ENCODE results near the gene DNM2. TPM values are rescaled to one million over a fixed set of nuclear protein-coding genes. Genes with fewer than 3 reads are reported as not detected.

DNM2 gene
- total RNA-seq, 1 experiment from 2014 or later, result 131 TPM

DNA sequence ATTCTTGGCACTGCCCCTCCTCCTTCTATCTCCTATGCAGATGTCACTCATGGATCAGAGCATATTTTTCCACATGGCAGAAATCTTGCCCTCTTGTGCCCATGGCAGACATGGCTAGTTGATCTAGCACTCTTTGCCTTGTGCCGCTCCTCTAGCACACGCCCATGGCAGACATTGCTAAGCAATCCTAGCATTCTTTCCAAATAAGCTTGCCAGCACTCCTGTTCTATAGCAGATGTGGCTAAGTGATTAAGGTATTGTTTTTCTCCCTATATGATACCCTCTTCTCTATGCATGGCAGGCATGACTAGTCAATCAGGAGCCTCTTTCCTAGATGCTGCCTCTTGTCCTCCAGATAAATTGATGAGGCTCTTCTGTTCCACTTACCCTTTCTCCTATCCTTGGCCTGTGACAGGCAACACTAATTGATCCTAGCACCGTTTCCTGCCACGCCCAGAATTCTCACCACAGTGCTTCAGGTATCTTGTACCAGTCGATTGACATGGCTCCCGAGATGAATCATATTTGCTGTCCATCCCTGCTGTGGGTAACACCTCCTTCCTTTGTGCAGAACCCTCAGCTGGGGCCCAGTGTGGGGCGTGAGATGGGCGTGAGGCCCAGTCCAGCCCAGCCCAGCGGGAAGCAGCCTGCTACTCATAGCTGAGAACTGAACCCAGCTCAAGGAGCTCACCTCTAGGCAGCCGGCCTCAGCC is 91.2 kb downstream of the DNM2 start (continued):
- TF ChIP-seq EMX1 (CRISPR knock-in tag; IDR thresholded peaks at IDR 0.05), result no peak
- TF ChIP-seq, protein P1, sequence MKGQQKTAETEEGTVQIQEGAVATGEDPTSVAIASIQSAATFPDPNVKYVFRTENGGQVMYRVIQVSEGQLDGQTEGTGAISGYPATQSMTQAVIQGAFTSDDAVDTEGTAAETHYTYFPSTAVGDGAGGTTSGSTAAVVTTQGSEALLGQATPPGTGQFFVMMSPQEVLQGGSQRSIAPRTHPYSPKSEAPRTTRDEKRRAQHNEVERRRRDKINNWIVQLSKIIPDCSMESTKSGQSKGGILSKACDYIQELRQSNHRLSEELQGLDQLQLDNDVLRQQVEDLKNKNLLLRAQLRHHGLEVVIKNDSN (CRISPR knock-in tag; IDR thresholded peaks at IDR 0.05), result no peak
- TF ChIP-seq, protein P2, sequence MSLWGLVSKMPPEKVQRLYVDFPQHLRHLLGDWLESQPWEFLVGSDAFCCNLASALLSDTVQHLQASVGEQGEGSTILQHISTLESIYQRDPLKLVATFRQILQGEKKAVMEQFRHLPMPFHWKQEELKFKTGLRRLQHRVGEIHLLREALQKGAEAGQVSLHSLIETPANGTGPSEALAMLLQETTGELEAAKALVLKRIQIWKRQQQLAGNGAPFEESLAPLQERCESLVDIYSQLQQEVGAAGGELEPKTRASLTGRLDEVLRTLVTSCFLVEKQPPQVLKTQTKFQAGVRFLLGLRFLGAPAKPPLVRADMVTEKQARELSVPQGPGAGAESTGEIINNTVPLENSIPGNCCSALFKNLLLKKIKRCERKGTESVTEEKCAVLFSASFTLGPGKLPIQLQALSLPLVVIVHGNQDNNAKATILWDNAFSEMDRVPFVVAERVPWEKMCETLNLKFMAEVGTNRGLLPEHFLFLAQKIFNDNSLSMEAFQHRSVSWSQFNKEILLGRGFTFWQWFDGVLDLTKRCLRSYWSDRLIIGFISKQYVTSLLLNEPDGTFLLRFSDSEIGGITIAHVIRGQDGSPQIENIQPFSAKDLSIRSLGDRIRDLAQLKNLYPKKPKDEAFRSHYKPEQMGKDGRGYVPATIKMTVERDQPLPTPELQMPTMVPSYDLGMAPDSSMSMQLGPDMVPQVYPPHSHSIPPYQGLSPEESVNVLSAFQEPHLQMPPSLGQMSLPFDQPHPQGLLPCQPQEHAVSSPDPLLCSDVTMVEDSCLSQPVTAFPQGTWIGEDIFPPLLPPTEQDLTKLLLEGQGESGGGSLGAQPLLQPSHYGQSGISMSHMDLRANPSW (CRISPR knock-in tag; conservative IDR thresholded peaks at IDR 0.05; ENCODE audit: low read depth), result no peak
- no peak for TF ChIP-seq NFYB (CRISPR knock-in tag; conservative IDR thresholded peaks at IDR 0.05; ENCODE audit: low read depth)
- no peak for TF ChIP-seq ZBTB21 (CRISPR knock-in tag; IDR thresholded peaks at IDR 0.05; ENCODE audit: borderline replicate concordance)
- no peak for TF ChIP-seq ZNF138 (CRISPR knock-in tag; conservative IDR thresholded peaks at IDR 0.05)
- TF ChIP-seq MYBL2 (CRISPR knock-in tag; IDR thresholded peaks at IDR 0.05), result no peak

DNA sequence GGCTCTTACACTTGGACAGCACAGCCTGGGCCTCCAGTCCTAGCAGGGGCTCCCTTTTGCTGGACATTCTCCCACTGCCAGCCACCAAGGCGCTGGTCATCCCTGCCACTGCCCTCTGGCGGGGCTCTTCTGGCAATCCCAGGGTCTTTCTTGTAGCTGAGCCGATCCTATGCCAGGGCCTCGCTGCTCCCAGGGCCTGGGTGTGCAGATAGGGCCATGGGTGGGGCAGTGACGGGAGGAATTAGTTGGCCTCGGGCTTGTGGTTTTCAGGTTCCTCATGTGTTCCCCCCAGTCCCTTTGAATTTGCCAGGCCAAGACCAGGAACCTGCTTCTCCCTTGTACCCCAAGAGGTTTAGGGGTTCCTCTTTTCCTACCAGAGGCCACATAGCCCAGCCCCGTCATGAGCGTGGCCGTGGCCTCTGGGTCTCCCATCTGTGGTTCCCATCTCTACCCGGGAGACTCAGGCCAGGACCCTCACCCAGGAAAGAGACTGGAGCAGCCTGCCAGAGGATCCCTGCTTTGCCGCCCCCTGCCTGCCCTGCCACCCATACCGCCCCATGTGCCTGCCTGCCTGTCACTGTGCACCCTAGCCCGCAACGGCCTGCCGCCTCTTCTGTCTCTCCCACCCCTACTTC is 91.9 kb downstream of the DNM2 start:
- no peak for DNase-seq (ENCODE audit: low spot score)
- TF ChIP-seq, protein P3, sequence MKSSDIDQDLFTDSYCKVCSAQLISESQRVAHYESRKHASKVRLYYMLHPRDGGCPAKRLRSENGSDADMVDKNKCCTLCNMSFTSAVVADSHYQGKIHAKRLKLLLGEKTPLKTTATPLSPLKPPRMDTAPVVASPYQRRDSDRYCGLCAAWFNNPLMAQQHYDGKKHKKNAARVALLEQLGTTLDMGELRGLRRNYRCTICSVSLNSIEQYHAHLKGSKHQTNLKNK (CRISPR knock-in tag; IDR thresholded peaks at IDR 0.05), result no peak
- TF ChIP-seq, protein P2 (CRISPR knock-in tag; conservative IDR thresholded peaks at IDR 0.05; ENCODE audit: low read depth), result no peak
- TF ChIP-seq, protein P4, sequence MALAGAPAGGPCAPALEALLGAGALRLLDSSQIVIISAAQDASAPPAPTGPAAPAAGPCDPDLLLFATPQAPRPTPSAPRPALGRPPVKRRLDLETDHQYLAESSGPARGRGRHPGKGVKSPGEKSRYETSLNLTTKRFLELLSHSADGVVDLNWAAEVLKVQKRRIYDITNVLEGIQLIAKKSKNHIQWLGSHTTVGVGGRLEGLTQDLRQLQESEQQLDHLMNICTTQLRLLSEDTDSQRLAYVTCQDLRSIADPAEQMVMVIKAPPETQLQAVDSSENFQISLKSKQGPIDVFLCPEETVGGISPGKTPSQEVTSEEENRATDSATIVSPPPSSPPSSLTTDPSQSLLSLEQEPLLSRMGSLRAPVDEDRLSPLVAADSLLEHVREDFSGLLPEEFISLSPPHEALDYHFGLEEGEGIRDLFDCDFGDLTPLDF (CRISPR knock-in tag; IDR thresholded peaks at IDR 0.05), result no peak
- no peak for TF ChIP-seq JUN (CRISPR knock-in tag; IDR thresholded peaks at IDR 0.05)
- TF ChIP-seq ZNF263 (CRISPR knock-in tag; IDR thresholded peaks at IDR 0.05; ENCODE audit: low read depth), result no peak
- H3K4me1 Mint-ChIP-seq, result no peaks in the 10 kb centered on the region
- H3K4me3 Mint-ChIP-seq, result no peak overlapping the region
- H3K36me3 Mint-ChIP-seq, result peaks cover 23% of the 10 kb centered on the region
- POLR2A ChIA-PET, result no interaction called here
- CTCF ChIA-PET, result interaction anchor here (0.7 to 1.8 kb wide), 3 partner anchors 11 to 136 kb away, joined by 3 to 5 read pairs (median 3); partner anchors contain the start of gene DNM2
- no peak overlapping the region for H3K27ac Mint-ChIP-seq
- H3K27me3 Mint-ChIP-seq (ENCODE audit: low read depth), result no peaks in the 10 kb centered on the region
- no peaks in the 10 kb centered on the region for H3K9me3 Mint-ChIP-seq
- ATAC-seq, result no peak

DNA sequence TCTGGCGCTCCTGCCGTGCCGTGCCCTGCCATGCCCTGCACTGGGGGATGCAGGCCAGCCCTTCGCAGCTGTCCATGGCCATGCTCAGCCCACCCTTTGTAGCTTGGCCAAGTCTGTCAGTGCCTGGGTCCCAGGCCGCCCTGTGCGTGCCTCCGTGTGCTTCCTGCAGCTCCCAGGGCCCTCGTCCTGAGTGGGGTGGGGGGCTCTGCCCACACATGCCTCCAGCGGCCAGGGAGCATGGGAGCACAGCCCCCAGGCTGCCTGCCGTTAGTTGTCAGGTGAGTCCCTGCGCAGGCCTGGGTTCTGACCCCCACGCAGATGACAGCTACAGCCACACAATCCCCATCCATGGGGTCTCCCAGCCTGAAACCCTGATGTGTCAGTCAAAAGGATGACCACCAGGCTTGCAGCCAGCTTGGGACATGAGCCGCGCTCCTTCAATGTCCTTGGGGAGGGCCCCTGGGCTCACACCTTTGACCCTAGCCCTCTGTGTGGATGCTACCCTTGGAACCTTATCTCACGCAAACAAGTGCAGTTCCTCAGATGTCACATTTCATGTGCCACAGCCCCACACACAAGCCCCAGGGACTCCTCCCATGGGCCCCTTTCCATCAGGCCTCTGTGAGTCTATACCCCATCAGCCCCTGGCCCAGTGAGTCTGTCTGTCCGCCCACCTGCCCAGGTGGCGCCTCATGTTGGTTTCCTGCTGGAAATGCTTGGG is 93.7 kb downstream of the DNM2 start:
- POLR2A ChIA-PET, result no interaction called here
- CTCF ChIA-PET, result interaction anchor here (1.5 kb wide), 1 partner anchor 12 kb away, joined by 3 read pairs; no protein-coding TSS in a partner anchor
- Mint-ChIP-seq H3K9me3 (no peaks in the 10 kb centered on the region), H3K36me3 (peaks cover 16% of the 10 kb centered on the region), H3K27me3 (ENCODE audit: low read depth) (no peaks in the 10 kb centered on the region), H3K4me3 (no peak overlapping the region), H3K4me1 (no peaks in the 10 kb centered on the region), H3K27ac (no peak overlapping the region)
- DNase-seq (ENCODE audit: low spot score) (no peak), ATAC-seq (no peak; the same call in 1 of the 2 replicates)
- TF ChIP-seq CREM (CRISPR knock-in tag; IDR thresholded peaks at IDR 0.05), result no peak
- no peak for TF ChIP-seq NFE2L1 (CRISPR knock-in tag; IDR thresholded peaks at IDR 0.05)
- TF ChIP-seq SOX15 (CRISPR knock-in tag; IDR thresholded peaks at IDR 0.05), result no peak
- TF ChIP-seq, protein P5, sequence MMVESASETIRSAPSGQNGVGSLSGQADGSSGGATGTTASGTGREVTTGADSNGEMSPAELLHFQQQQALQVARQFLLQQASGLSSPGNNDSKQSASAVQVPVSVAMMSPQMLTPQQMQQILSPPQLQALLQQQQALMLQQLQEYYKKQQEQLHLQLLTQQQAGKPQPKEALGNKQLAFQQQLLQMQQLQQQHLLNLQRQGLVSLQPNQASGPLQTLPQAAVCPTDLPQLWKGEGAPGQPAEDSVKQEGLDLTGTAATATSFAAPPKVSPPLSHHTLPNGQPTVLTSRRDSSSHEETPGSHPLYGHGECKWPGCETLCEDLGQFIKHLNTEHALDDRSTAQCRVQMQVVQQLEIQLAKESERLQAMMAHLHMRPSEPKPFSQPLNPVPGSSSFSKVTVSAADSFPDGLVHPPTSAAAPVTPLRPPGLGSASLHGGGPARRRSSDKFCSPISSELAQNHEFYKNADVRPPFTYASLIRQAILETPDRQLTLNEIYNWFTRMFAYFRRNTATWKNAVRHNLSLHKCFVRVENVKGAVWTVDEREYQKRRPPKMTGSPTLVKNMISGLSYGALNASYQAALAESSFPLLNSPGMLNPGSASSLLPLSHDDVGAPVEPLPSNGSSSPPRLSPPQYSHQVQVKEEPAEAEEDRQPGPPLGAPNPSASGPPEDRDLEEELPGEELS (CRISPR knock-in tag; IDR thresholded peaks at IDR 0.05), result no peak
- TF ChIP-seq, protein P6, sequence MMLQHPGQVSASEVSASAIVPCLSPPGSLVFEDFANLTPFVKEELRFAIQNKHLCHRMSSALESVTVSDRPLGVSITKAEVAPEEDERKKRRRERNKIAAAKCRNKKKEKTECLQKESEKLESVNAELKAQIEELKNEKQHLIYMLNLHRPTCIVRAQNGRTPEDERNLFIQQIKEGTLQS (CRISPR knock-in tag; conservative IDR thresholded peaks at IDR 0.05), result no peak
- TF ChIP-seq SP1 (CRISPR knock-in tag; conservative IDR thresholded peaks at IDR 0.05), result no peak
- no peak for TF ChIP-seq ZNF232 (CRISPR knock-in tag; IDR thresholded peaks at IDR 0.05)
- no peak for TF ChIP-seq FOXP1 (CRISPR knock-in tag; IDR thresholded peaks at IDR 0.05; ENCODE audit: borderline replicate concordance)
- TF ChIP-seq ZNF219 (CRISPR knock-in tag; IDR thresholded peaks at IDR 0.05; ENCODE audit: borderline replicate concordance), result no peak
- TF ChIP-seq SMAD3 (CRISPR knock-in tag; IDR thresholded peaks at IDR 0.05; ENCODE audit: borderline replicate concordance), result no peak

Measured in WTC11 (cell line).